GM12891 (cell line): ENCODE data around the gene TTN.

Source experiments
- PAX5 ChIP-seq: IDR thresholded peaks from 2 replicates; pipeline ENCODE4 v1.6.1; 2011; ENCODE audit warnings: low read length, moderate library complexity, mild to moderate bottlenecking; ENCODE audit not compliant: insufficient read depth, severe bottlenecking
- POLR2A ChIP-seq: IDR thresholded peaks from 2 replicates; pipeline ENCODE4 v1.6.1; 2011; ENCODE audit warnings: low read depth, low read length, control low read depth
- POLR2AphosphoS5 ChIP-seq: IDR thresholded peaks from 2 replicates; pipeline ENCODE4 v1.6.1; 2011; ENCODE audit warnings: low read depth, low read length, control low read depth
- SPI1 ChIP-seq: IDR thresholded peaks from 2 replicates; pipeline ENCODE4 v1.6.1; 2011; ENCODE audit warnings: low read depth, low read length, control low read depth
- TAF1 ChIP-seq: IDR thresholded peaks from 2 replicates; pipeline ENCODE4 v1.6.1; 2011; ENCODE audit warnings: low read depth, low read length, control low read depth

GRCh38 chr2:178756343-178756742, 50.9 kb downstream of the TTN start:
- no peak for TF ChIP-seq PAX5
- TF ChIP-seq POLR2AphosphoS5 = no peak
- TF ChIP-seq POLR2A = no peak
- TF ChIP-seq SPI1 = no peak
- TF ChIP-seq TAF1 = no peak
